Mammary epithelial cell (primary cell): ENCODE measurements around the gene REPIN1.

ENCODE experiments used
- EZH2 ChIP-seq: IDR thresholded peaks from 2 replicates; pipeline ENCODE4 v1.6.1; 2012; ENCODE audit warnings: low read length, inconsistent platforms, borderline replicate concordance
- TF ChIP-seq, protein P1 (sequence below), 2 donors: IDR thresholded peaks in 1 of 2; conservative IDR thresholded peaks in 1 of 2; 2 replicates each; pipeline ENCODE4 v1.5.1; 2011 to 2012; ENCODE audit warnings: inconsistent platforms in 2 of 2, low read length in 2 of 2, mild to moderate bottlenecking in 2 of 2, control low read depth in 1 of 2, low read depth in 1 of 2; ENCODE audit not compliant: insufficient read depth in 1 of 2; ENCODE audit errors: extremely low read depth in 1 of 2

GRCh38 chr7:150340875-150341262, 27.8 kb upstream of the REPIN1 start:
- TF ChIP-seq, protein P1, sequence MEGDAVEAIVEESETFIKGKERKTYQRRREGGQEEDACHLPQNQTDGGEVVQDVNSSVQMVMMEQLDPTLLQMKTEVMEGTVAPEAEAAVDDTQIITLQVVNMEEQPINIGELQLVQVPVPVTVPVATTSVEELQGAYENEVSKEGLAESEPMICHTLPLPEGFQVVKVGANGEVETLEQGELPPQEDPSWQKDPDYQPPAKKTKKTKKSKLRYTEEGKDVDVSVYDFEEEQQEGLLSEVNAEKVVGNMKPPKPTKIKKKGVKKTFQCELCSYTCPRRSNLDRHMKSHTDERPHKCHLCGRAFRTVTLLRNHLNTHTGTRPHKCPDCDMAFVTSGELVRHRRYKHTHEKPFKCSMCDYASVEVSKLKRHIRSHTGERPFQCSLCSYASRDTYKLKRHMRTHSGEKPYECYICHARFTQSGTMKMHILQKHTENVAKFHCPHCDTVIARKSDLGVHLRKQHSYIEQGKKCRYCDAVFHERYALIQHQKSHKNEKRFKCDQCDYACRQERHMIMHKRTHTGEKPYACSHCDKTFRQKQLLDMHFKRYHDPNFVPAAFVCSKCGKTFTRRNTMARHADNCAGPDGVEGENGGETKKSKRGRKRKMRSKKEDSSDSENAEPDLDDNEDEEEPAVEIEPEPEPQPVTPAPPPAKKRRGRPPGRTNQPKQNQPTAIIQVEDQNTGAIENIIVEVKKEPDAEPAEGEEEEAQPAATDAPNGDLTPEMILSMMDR (conservative IDR thresholded peaks at IDR 0.05 in 1 of 2, IDR thresholded peaks at IDR 0.05 in 1 of 2; ENCODE audit: extremely low read depth in 1 of 2, insufficient read depth in 1 of 2, low read depth in 1 of 2, low read length in 2 of 2), result no peak
- TF ChIP-seq EZH2, result no peak
